BLaER1 treated with 17β-estradiol and CSF1 and Interleukin-3, amounts not matched to agents 10 nM and 100 nM (cell line): ENCODE data around the gene QPRT.
"Not testable (repeated sequence)": the region's sequence is repeated elsewhere in the genome, so short reads cannot be mapped to it uniquely, and the experiment has no call there.

ENCODE experiments used
- H3K27ac ChIP-seq, 11 experiments: shearing (Covaris generic); formaldehyde crosslinking; 2 replicates each; pipeline ENCODE4 v1.8.1; 2022
- H3K27me3 ChIP-seq, 11 experiments: shearing (Covaris generic); formaldehyde crosslinking; 2 replicates each; pipeline ENCODE4 v1.8.1; 2022
- H3K36me3 ChIP-seq, 11 experiments: shearing (Covaris generic); formaldehyde crosslinking; 2 replicates each; pipeline ENCODE4 v1.8.1; 2022
- H3K4me1 ChIP-seq, 10 experiments: shearing (Covaris generic); formaldehyde crosslinking; 2 replicates each; pipeline ENCODE4 v1.8.1; 2022
- H3K4me2 ChIP-seq, 11 experiments: shearing (Covaris generic); formaldehyde crosslinking; 2 replicates each; pipeline ENCODE4 v1.8.1; 2022
- H3K4me3 ChIP-seq, 10 experiments: shearing (Covaris generic); formaldehyde crosslinking; 2 replicates each; pipeline ENCODE4 v1.8.1; 2022
- H3K9ac ChIP-seq, 11 experiments: shearing (Covaris generic); formaldehyde crosslinking; 2 replicates each; pipeline ENCODE4 v1.8.1; 2022
- H3K9me3 ChIP-seq, 11 experiments: shearing (Covaris generic); formaldehyde crosslinking; replicated peaks in 1 of 11; 2 replicates each; pipeline ENCODE4 v1.8.1; 2022
- H4K20me1 ChIP-seq, 11 experiments: shearing (Covaris generic); formaldehyde crosslinking; 2 replicates each; pipeline ENCODE4 v1.8.1; 2022
- Cebpa-rat ChIP-seq, 11 experiments: shearing (Covaris generic); IDR thresholded peaks; 2 replicates each; pipeline ENCODE4 v1.8.1; 2022

The QPRT gene

DNA sequence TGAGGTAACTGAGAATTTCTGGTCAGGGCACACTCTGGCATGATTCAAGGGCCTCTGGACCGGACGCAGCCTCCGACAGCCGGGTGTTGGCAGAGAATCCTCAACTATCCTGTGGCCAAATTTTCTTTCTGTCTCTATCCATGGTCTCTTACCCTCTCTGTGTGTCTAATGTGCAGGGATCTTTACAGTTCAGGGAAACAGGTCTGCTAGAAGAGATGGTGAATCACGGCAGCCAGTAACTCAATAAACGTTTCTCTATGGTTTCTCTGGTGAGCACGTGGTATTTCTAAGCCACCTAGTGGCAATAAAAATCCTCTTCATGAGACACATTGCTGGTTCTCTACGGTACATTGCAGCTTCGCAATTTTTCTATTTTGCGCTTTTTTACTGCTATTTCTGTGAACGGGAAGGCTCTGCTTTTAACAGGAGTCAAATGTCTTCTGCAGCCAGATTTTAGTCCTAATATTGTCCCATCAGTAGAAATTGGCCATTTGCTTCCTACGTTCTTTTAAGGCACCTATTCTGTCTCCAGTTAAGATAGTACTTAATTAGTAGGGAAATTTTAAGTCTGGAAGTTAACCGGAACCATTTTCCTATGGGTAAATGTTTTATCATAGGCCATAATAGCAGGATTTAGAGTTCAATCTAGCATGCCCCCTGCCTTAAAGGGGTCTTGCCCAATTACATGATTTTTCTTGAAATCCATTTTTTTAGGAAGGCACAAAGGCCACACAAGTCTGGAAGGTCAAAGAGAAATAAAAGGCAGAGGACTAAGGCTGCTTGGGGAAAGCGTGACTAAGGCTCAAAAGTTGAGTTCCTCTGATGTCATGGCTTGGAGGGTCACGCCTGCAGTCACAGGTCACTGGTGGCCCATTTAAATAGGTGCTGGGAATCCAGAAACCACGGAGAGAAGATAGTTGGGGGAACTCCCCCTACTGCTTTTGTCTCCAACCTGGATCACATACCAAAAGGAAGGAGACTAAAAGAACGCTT lies 31.5 kb downstream of the QPRT start:
- no peak for TF ChIP-seq Cebpa-rat (IDR thresholded peaks at IDR 0.05)
- peaks cover 24 to 64% (median 60%) of the 10 kb centered on the region in 10 experiments for H3K4me1 ChIP-seq
- H3K27ac ChIP-seq: peak overlapping the region in 3 of 11 experiments; percentile 5 to 33 (median 12); a peak in 3 of 22 replicates
- H3K4me3 ChIP-seq: no peak overlapping the region
- H3K36me3 ChIP-seq: no peaks in the 10 kb centered on the region
- H4K20me1 ChIP-seq: no peaks in the 10 kb centered on the region
- H3K27me3 ChIP-seq: no peaks in the 10 kb centered on the region
- H3K9me3 ChIP-seq: peaks cover 0 to 11% (median 0%) of the 10 kb centered on the region in 11 experiments; a peak in 5 of 22 replicates
- H3K4me2 ChIP-seq: peak overlapping the region; percentile 31 to 79 (median 57)
- H3K9ac ChIP-seq: peak overlapping the region in 2 of 11 experiments; percentile 3 to 34; a peak in 2 of 22 replicates

DNA sequence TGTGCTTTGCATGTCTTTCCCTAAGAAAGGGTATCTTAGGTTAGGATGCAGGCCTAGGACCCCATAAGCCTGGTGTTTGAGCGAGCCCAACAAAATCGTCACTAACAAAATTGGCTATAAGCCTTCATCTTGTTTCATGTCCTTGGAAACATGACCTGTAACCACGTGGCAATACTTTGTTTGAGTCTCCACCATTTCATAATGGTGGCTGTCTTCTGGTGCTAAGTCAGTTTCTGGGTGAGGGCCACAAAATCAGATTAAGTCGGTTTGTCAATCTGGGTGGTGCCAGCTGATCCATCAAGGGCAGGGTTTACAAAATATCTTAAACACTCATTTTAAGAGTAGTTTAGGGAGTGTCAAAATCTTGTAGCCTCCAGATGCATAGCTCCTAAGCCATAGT lies 33.8 kb downstream of the QPRT start:
- H3K9ac ChIP-seq: no peak overlapping the region
- no peak overlapping the region for H3K27ac ChIP-seq
- no peak overlapping the region for H3K4me3 ChIP-seq
- H3K4me1 ChIP-seq: peaks cover 24 to 43% (median 38%) of the 10 kb centered on the region in 10 experiments
- H3K27me3 ChIP-seq: no peaks in the 10 kb centered on the region
- TF ChIP-seq Cebpa-rat (IDR thresholded peaks at IDR 0.05): no peak
- peaks cover 0 to 15% (median 5%) of the 10 kb centered on the region in 11 experiments; a peak in 6 of 22 replicates for H3K9me3 ChIP-seq
- no peaks in the 10 kb centered on the region for H4K20me1 ChIP-seq
- H3K4me2 ChIP-seq: no peak overlapping the region
- no peaks in the 10 kb centered on the region for H3K36me3 ChIP-seq

- peaks cover 0 to 8% (median 0%) of the 10 kb centered on the region in 11 experiments; a peak in 3 of 22 replicates for H3K9me3 ChIP-seq
- no peak overlapping the region for H3K9ac ChIP-seq
- H3K4me3 ChIP-seq: no peak overlapping the region
- no peak for TF ChIP-seq Cebpa-rat (IDR thresholded peaks at IDR 0.05)
- no peaks in the 10 kb centered on the region for H3K27me3 ChIP-seq
- peaks cover 24 to 36% (median 31%) of the 10 kb centered on the region in 10 experiments for H3K4me1 ChIP-seq
- H4K20me1 ChIP-seq: no peaks in the 10 kb centered on the region
- no peaks in the 10 kb centered on the region for H3K36me3 ChIP-seq
- H3K27ac ChIP-seq: no peak overlapping the region
- no peak overlapping the region for H3K4me2 ChIP-seq
Observed at GRCh38 chr16:29714396-29714795, 35.4 kb downstream of the QPRT start.

DNA sequence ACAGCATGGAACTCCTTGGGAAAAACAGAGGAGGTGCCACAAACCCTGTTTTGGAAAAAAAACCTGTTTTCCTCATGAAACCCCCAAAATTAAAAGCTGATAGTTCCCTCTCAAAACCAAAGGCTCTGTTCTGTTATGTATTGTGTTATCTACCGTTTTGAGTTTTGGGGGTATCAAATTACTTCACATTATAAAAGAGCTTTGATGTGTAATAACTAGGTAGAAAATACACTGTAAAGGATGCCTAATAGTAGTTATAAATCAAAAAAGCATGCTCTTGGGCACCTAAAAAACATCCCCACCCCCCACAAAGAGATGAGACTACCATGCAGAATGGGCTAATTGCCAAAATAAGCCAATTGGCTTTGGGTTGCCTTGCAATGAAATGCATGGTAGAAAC lies 36.0 kb downstream of the QPRT start:
- no peaks in the 10 kb centered on the region for H3K36me3 ChIP-seq
- H3K27ac ChIP-seq: no peak overlapping the region
- no peak for TF ChIP-seq Cebpa-rat (IDR thresholded peaks at IDR 0.05)
- H3K27me3 ChIP-seq: no peaks in the 10 kb centered on the region
- H3K4me2 ChIP-seq: no peak overlapping the region
- peaks cover 0 to 8% (median 0%) of the 10 kb centered on the region in 11 experiments; a peak in 3 of 22 replicates for H3K9me3 ChIP-seq
- no peaks in the 10 kb centered on the region for H4K20me1 ChIP-seq
- no peak overlapping the region for H3K4me3 ChIP-seq
- peaks cover 24 to 37% (median 30%) of the 10 kb centered on the region in 10 experiments for H3K4me1 ChIP-seq
- no peak overlapping the region for H3K9ac ChIP-seq

DNA sequence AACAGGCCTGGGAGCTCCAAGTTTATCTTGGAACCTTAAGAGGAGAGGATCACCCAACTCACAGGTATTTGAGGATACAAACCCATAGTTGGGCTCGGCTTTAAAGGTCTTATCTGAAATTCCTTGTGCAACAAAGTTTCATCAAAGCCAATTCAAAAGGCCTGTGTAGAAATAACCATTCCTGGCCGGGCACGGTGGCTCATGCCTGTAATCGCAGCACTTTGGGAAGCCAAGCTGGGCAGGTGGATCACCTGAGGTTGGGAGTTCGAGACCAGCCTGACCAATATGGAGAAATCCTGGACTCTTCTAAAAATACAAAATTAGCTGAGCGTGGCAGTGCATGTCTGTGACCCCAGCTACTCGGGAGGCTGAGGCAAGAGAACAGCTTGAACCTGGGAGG lies 38.1 kb downstream of the QPRT start:
- no peak overlapping the region for H3K9ac ChIP-seq

GRCh38 chr16:29719063-29719462 lies 40.1 kb downstream of the QPRT start:
- H3K27ac ChIP-seq: peak overlapping the region in 5 of 11 experiments; percentile 6 to 83 (median 39); a peak in 6 of 22 replicates
- no peaks in the 10 kb centered on the region for H4K20me1 ChIP-seq
- H3K4me2 ChIP-seq: peak overlapping the region in 8 of 11 experiments; percentile 21 to 58 (median 27); a peak in 8 of 22 replicates
- no peaks in the 10 kb centered on the region for H3K27me3 ChIP-seq
- no peak overlapping the region for H3K9ac ChIP-seq
- H3K4me1 ChIP-seq: peaks cover 9 to 53% (median 42%) of the 10 kb centered on the region in 10 experiments; a peak in 19 of 20 replicates
- H3K36me3 ChIP-seq: no peaks in the 10 kb centered on the region
- peaks cover 0 to 8% (median 0%) of the 10 kb centered on the region in 11 experiments; a peak in 3 of 22 replicates for H3K9me3 ChIP-seq
- no peak for TF ChIP-seq Cebpa-rat (IDR thresholded peaks at IDR 0.05)
- no peak overlapping the region for H3K4me3 ChIP-seq

More for the DNA sequence above, 38.1 kb downstream of the QPRT start:
- TF ChIP-seq Cebpa-rat (IDR thresholded peaks at IDR 0.05): no peak
- no peak overlapping the region for H3K4me3 ChIP-seq
- no peaks in the 10 kb centered on the region for H3K27me3 ChIP-seq
- H3K27ac ChIP-seq: no peak overlapping the region
- no peak overlapping the region for H3K4me2 ChIP-seq
- peaks cover 0 to 8% (median 0%) of the 10 kb centered on the region in 11 experiments; a peak in 3 of 22 replicates for H3K9me3 ChIP-seq
- no peaks in the 10 kb centered on the region for H3K36me3 ChIP-seq
- H4K20me1 ChIP-seq: no peaks in the 10 kb centered on the region
- peaks cover 13 to 39% (median 32%) of the 10 kb centered on the region in 10 experiments for H3K4me1 ChIP-seq

GRCh38 chr16:29720703-29721102 lies 41.7 kb downstream of the QPRT start:
- H3K9ac ChIP-seq: peak overlapping the region in 9 of 11 experiments; percentile 31 to 77 (median 73); a peak in 17 of 22 replicates
- peak in 9 of 11 experiments; percentile 60 to 95 (median 78); a peak in 16 of 22 replicates for TF ChIP-seq Cebpa-rat (IDR thresholded peaks at IDR 0.05)
- H3K9me3 ChIP-seq: peaks cover 0 to 7% (median 0%) of the 10 kb centered on the region in 11 experiments; a peak in 3 of 22 replicates
- H3K36me3 ChIP-seq: no peaks in the 10 kb centered on the region
- H3K4me3 ChIP-seq: peak overlapping the region in 4 of 10 experiments; percentile 36 to 50 (median 43); a peak in 4 of 20 replicates
- no peaks in the 10 kb centered on the region for H4K20me1 ChIP-seq
- no peaks in the 10 kb centered on the region for H3K27me3 ChIP-seq
- H3K27ac ChIP-seq: peak overlapping the region in 9 of 11 experiments; percentile 46 to 90 (median 84); a peak in 17 of 22 replicates
- H3K4me1 ChIP-seq: peaks cover 11 to 59% (median 43%) of the 10 kb centered on the region in 10 experiments
- H3K4me2 ChIP-seq: peak overlapping the region; percentile 68 to 87 (median 79)

- Histone ChIP-seq H3K27ac (peak overlapping the region in 9 of 11 experiments; percentile 46 to 90 (median 84); a peak in 18 of 22 replicates), H3K4me1 (peaks cover 16 to 59% (median 44%) of the 10 kb centered on the region in 10 experiments), H3K4me2 (peak overlapping the region; percentile 68 to 87 (median 79)), H3K4me3 (peak overlapping the region in 4 of 10 experiments; percentile 36 to 50 (median 43); a peak in 5 of 20 replicates), H3K9ac (peak overlapping the region in 9 of 11 experiments; percentile 31 to 77 (median 73); a peak in 17 of 22 replicates)
- H3K36me3 ChIP-seq, H3K9me3 ChIP-seq, H4K20me1 ChIP-seq, H3K27me3 ChIP-seq: not testable (repeated sequence)
Observed at GRCh38 chr16:29721167-29721879, 42.3 kb downstream of the QPRT start.
